NOMO-1 treated with DMSO at 0.1 percent for 48 hours (cell line): ENCODE measurements around the gene C22orf42.
"Not testable (repeated sequence)": the region's sequence is repeated elsewhere in the genome, so short reads cannot be mapped to it uniquely, and the experiment has no call there.

ENCODE experiments used
- DNase-seq: peaks from one replicate; lab custom pipeline; 2025; ENCODE audit not compliant: unreplicated experiment; lab: John Stamatoyannopoulos, UW

The C22orf42 gene

GRCh38 chr22:32158712-32159533 lies at the start of gene C22orf42:
Gene C22orf42 (minus strand): TSS chr22:32159303. CDS start chr22:32159215, 88 bp downstream.
- no peak for DNase-seq

- no peak for DNase-seq
These were observed 49.6 kb upstream of the C22orf42 start for GRCh38 chr22:32208681-32209080.

GRCh38 chr22:32207971-32208480 lies 48.9 kb upstream of the C22orf42 start:
- no peak for DNase-seq

- DNase-seq, result peak; percentile 38
These were observed 48.0 kb upstream of the C22orf42 start for GRCh38 chr22:32206774-32207758.

- no peak for DNase-seq
These were observed 47.1 kb upstream of the C22orf42 start for GRCh38 chr22:32205974-32206773.

- DNase-seq, result peak; percentile 61
These were observed 46.0 kb upstream of the C22orf42 start, which contains the start of gene RFPL2 for GRCh38 chr22:32204856-32205722. Gene RFPL2 (minus strand): TSS chr22:32205073. CDS start chr22:32202451, 2,622 bp downstream.

GRCh38 chr22:32204040-32204855 lies 45.1 kb upstream of the C22orf42 start:
- DNase-seq, result no peak

GRCh38 chr22:32203181-32204039 lies 44.3 kb upstream of the C22orf42 start:
- DNase-seq, result no peak

GRCh38 chr22:32202539-32203180 lies 43.6 kb upstream of the C22orf42 start:
- peak; percentile 61 for DNase-seq

- no peak for DNase-seq
These were observed 43.0 kb upstream of the C22orf42 start for GRCh38 chr22:32202161-32202538.

GRCh38 chr22:32200752-32201151 lies 41.6 kb upstream of the C22orf42 start:
- peak; percentile 3 for DNase-seq

- no peak for DNase-seq
These were observed 40.9 kb upstream of the C22orf42 start for GRCh38 chr22:32199961-32200360.

GRCh38 chr22:32199341-32199740 lies 40.2 kb upstream of the C22orf42 start:
- no peak for DNase-seq

GRCh38 chr22:32197553-32198226 lies 38.6 kb upstream of the C22orf42 start:
- DNase-seq, result not testable (repeated sequence)

- not testable (repeated sequence) for DNase-seq
These were observed 36.8 kb upstream of the C22orf42 start for GRCh38 chr22:32195900-32196299.

GRCh38 chr22:32193346-32193745 lies 34.2 kb upstream of the C22orf42 start:
- DNase-seq, result not testable (repeated sequence)

GRCh38 chr22:32191021-32191420 lies 31.9 kb upstream of the C22orf42 start:
- DNase-seq, result not testable (repeated sequence)
